8988T (cell line): ENCODE data around the gene CHD9NB.
"Not testable (repeated sequence)": the region's sequence is repeated elsewhere in the genome, so short reads cannot be mapped to it uniquely, and the experiment has no call there.

Experiments
- DNase-seq: peaks from one replicate; pipeline ENCODE4 v3.0.0; 2011

CHD9NB gene

DNA sequence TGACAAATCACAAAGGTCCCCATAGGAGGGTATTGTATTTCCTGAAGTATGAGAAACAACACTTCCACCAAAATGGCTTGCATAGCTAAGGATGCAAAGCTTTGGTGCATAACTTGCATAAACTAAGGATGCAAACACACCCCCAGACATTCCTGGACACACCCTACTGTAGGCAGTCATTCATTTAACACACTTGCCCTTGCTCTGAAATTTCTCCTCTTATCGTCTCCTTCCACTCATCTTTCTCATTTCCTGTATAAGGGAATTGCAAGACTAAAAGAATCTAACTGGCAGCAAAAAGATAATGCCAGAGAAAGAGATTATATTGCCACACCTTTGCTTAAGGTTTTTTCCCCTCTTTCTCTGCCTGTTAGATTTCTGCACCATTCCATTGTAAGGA is 30.4 kb upstream of the CHD9NB start:
- DNase-seq = no peak

DNA sequence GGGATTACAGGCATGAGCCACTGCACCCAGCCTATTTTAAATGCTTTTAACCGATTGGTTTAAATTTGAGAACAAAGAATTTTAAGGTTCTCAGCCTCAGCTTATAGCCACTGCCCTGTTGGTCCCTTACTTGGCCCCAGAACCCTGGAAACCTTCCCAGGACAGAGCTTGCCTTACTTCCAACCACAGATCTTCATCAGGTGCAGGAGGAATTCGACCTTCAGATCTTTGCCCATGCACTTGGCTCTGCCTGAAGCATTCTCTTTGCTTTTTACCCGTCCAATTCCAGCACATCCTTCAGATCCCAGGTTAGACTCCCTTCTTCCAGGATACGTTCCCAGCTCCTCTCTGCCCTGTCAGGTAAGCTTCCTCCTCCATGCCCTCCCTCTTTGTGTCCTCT is 29.8 kb upstream of the CHD9NB start:
- no peak for DNase-seq

DNA sequence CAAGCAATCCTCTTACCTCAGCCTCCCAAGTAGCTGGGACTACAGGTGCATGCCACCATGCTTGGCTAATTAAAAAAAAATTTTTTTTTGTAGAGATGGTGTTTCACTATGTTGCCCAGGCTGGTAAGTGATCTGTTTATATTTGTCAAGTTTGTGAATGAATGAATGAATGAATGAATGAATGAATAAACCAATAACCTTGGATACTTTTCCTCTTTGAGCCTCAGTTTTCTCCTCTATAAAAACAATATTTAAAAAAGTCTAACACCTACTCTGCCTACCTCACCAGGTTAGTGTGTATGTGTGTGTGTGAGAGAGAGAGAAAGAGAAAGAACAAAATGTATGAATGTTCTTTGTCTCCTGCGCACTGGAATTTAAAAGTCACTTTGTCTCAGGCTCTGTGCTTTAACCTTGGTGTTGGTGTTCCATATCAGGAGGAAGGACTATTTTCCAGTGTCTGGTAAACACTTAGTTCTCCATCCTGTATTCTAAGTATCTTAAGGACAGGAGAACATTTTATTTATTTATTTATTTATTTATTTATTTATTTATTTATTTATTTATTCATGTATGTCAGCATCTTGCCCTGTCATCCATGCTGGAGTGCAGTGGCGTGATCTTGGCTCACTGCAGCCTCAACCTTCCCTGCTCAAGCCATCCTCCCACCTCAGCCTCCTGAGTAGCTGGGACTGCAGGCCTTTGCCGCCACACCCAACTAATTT is 29.1 kb upstream of the CHD9NB start:
- no peak for DNase-seq

DNA sequence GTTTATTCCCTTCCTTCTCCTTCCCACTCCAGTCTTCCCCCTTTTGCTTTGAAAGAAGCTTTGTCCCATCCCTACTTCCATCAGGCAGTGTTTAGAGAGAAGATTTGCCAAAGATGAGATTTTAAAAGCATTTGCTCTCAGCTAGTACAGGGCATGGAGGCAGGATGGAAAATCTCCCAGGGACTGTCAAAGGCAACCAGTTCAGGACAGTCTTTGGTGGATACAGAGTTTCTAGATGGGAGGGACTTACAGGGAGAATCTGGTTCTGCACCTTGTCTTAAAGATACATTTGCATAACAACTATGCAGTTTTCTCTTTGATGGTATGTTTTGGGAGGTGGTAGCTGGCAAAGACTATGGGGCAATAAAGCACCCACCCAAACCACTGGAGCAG is 28.3 kb upstream of the CHD9NB start:
- DNase-seq = no peak

DNA sequence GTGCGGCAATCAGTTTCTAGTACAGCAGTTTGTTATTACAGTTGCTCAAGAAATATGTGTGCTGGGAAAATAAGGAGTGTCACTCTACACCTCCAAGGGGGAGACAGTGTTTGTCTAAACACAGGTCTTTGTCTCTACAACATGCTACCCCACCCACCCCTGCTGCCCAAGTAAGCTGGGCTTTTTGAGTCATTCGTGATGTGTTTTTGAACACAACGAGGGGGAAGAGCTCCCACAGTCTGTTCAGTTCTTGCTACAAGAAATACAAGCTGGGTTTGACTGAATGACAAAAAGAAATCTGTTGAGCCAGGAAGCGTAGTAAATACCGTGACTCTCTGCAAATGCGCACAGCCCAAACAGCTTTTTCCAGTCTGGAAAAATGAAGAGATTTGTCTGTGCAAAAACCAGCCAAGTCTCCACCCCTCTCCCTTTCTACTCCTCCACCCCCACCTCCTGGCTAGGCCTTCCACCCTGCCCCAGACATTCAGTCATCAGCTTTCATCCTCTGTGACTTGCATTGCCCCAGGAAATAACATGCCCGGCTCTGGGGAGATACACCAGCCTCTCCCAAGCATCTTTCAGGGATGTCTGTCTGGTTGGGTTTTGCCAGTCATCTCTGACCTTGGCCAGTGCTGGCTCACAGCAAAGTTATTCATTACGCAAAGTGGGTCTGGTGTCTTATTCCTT is 27.8 kb upstream of the CHD9NB start:
- DNase-seq = no peak

DNA sequence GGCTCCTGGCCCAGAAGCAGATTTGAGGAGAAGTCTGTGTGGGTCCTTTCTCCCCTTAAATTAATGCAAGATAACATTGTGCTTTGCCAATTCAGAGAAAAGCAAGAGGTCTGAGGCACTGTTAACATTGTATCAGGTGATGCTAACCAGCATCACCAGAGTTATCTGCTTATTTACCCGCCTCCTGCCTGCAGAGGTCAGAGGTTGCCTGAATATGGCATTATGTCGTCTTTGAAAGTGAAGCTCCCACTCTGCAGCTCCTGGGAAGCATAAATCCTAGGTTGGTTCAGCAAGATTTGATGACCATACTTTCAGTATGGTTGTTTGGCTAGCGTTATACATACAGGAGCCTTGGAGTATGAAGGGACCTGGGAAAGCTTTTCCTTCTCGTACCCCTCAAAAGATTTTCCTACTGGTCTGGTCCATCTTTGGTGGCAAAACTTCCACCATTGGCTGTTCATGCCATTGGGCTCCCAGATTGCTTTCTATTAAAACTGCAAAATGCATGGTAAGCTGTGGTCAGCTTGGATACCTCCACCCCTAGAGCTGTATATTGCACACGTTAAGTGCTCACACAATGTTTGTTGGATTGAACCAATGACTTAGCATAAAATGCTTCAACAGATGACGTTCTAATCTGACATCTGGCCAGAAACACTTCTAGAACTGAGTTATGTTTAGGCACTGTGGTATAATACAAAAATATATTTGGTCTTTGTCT is 26.2 kb upstream of the CHD9NB start:
- DNase-seq = no peak

DNA sequence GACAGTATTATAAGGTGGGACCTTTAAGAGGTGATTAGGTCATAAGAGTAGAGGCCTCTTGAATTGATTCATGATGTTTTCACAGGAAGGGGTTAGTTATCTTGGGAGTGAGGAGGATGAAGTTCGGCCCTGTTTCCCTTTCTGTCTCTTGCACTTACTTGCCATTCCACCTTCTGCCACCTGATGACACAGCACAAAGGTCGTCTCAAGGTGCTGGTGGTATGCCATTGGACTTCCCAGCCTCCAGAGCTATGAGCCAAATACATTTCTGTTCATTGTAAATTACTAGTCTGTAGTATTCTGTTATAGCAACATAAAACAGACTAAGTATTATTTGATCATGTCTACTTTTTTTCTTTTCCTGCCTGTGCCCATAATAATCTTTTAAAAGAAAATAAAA is 25.6 kb upstream of the CHD9NB start:
- DNase-seq = no peak

DNA sequence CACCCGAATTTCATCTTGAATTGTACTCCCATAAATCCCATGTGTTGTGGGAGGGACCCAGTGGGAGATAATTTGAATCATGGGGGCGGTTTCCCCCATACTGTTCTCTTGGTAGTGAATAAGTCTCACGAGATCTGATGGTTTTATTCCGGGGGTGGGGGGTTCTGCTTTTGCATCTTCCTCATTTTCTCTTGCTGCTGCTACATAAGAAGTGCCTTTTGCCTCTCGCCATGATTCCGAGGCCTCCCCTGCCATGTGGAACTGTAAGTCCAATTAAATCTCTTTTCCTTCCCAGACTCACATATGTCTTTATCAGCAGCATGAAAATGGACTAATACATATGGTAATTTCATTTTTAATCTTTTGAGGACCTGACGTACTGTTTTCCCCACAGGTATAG is 22.8 kb upstream of the CHD9NB start:
- DNase-seq = not testable (repeated sequence)

DNA sequence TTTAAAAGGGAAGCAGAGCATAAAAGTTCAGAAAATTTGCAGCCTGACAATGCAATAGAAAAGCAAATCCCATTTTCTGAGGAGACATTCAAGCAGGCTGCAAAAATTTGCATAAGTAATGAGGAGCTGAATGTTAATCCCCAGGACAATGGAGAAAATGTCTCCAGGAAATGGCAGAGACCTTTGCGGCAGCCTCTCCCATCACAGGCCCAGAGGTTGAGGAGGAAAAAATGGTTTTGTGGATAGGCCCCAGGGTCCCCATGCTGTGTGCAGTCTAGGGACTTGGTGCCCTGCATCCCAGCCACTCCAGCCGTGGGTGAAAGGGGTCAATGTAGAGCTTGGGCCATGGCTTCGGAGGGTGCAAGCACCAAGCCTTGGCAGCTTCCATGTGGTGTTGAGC is 21.6 kb upstream of the CHD9NB start:
- not testable (repeated sequence) for DNase-seq

DNA sequence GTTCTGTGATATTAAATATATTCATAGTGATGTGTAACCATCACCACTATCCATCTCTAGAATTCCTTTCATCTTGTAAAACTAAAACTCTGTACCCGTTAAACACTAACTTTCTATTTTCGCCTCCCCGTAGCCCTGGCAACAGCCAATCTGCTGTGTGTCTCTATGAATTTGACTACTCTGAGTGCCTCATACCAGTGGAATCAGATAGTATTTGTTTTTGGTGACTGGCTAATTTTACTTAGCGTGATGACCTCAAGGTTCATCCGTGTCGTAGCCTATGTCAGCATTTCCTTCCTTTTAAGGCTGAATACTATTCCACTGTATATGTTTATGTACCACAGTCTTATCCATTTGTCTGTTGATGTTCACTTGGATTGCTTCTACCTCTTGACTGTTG is 20.3 kb upstream of the CHD9NB start:
- DNase-seq = no peak

DNA sequence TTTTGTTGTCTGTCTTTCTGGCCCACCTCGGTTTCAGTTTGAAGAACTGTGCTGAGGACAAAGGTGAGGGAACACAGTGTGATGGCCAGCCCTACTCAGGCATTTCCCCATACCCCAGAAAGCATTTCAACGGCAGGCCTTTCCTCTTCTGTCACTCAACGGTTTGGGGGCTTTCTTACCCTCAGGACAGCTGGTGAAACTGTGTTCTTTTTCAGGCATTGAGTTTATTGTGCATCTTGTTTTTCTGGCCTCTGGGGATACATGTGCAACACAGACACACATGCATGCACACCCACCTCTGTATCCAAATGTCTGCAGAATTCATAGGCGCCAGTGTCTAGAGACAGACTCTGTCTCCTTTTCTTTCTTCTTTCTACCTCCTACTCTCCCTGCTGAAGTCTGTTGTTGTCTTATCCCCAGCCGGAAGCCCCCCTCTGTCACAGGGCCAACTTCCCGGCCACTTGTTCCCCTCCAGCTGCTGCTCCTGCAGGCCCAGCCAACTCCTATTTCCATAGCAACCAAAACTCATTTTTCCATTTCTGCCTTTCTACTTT is 19.1 kb upstream of the CHD9NB start:
- no peak for DNase-seq

DNA sequence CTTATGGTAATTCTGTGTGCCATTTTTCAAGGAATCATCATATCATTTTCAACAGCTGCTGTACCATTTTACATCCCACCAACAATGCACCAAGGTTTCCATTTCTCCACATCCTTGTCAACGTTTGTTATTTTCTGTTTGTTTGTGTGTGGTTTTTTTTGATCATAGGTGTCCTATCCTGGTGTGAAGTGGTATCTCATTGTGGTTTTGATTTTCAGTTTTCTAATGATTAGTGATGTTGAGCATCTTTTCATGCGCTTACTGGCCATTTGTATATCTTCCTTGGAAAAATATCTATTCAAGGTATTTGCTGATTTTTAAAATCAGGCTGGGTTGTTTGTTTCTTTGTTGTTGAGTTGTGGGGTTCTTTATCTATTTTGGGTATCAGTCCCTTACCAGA is 17.1 kb upstream of the CHD9NB start:
- no peak for DNase-seq

DNA sequence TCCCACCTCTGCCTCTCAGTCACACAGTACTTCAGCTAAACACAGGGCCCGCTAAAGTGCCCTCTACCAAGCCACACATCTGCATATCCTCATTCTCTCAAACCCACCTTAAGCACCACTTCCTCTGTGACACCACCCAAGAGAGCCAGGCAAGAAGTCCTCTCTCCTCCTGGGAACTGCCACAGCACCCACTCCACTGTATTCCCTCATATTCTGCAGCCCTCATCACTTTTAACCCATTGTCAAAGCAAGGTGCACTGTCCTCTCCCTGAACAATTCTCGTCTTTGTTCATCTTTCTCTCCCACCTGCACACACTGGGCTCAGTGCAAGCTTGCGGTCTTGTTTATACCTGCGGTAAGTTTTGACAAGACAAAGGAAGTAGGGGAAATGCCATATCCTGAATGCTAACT is 15.7 kb upstream of the CHD9NB start:
- no peak for DNase-seq

DNA sequence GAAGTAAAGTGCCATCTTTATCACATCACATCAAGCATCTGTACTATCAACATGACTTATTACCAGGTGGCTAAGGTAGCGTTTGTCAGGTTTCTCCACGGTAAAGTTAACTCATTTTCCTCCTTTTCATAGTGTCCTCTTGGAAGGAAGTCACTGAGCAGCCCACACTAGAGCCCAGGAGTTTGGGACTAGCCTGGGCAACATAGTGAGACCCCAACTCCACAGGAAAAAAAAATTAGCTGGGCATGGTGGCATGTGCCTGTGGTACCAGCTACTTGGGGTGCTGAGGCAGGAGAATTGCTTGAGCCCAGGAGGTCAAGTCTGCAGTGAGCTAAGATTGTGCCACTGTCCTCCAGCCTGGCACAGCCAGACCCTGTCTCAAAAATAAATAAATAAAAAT is 15.0 kb upstream of the CHD9NB start:
- DNase-seq = no peak

DNA sequence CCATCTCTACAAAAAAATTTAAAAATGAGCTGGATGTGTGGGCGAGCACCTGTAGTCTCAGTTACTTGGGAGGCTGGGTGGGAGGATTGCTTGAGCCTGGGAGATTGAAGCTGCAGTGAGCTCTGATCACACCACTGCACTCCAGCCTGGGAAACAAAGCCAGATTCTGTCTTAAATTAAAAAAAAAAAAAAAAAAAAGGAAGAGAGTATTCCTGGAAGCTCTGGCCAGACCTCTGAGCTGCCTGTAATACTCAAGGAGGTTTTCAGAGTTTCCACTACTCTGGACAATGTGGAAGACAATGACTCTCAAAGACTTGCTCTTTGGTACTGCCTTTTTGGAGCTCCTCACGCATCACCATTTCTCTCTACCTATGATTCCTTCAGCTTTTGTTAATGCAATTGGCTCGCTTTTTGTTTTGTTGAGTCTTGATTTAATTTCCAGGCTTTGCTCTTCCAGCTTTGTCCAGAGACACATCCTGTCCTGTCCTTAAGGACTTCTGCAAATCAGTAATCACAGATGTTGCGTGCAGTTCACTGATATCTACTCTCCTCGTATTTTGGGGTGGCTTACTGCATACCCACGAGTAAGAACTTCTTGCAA is 12.9 kb upstream of the CHD9NB start:
- DNase-seq = no peak

DNA sequence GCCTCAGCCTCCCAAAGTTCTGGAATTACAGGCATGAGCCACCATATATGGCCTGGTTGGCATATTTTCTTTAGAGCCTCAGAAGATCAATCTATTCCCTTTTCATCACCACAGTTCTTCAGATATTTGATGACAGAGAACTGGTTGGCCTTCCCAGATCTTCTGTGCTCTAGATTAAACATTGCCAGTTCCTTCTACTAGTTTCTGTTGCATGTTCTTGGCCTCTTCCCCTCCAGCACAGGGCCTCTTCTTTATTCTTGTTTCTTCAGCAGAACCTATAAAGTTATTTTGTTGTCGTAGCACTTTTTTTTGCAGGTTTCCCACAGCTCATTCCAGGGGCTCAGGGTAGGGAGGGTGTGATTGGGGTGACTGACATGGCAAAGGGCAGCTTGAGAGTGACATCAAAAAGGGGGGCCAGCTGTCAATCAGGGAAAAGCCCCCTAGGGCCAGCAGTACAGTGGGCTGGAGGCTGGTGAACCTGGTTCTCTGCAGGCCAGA is 11.4 kb upstream of the CHD9NB start:
- DNase-seq = no peak

DNA sequence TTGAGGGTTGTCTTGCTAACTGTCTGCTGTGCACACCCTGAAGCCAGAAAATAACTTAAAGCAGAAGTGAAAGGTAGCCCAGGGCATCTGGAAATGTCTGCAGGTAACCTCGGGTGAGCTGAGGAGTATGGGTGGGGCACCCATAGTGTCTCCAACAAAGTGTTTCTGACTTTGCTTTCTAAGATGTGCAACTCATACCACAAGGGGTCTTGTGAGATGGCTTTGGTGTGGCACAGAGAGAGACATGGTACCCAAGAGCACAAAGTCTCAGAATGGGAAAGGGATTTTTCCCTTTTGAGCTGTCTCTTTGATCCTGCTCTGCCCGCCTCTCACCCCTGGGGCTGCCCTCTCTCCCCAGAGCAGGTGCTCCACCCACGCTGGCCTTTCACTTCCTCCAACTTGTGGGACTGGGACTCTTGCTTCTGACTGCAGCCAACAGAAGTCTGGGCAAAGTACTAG is 9.0 kb upstream of the CHD9NB start:
- no peak for DNase-seq

DNA sequence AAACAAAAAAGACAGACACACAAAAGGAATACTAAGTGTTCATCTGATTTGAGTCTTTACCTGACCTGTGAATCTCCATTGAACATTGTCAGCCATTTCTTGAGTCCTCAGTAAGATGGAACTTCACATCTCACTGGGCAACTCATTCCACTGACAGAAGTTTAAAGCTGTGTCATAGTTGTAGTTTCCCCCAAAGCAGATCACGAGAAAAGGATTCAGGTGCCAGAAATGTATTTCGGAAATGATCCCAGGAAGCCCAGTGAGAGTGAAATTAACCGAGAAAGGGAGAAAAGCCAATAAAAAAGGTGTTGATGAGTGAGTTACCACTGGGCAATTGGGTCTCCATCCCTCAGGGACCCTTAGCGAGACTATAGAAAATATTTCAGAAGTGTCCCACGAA is 8.6 kb upstream of the CHD9NB start:
- no peak for DNase-seq

DNA sequence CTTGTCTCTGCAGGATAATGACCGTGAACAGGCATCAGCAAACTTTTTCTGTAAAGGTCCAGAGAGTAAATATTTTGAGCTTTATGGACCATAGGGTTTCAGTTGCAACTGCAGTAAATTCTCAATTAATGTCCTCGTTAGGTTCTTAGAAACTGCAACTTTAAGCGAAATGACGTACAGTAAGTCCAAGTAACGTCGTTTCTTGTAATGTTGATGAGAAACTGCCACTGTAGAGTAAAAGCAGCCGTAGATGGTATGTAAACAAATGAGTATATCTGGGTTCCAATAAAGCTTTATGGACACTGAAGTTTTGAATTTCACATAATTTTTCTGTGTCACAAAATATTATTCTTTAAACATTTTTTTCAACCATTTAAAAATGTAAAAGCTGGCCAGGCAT is 7.0 kb upstream of the CHD9NB start:
- DNase-seq = no peak

DNA sequence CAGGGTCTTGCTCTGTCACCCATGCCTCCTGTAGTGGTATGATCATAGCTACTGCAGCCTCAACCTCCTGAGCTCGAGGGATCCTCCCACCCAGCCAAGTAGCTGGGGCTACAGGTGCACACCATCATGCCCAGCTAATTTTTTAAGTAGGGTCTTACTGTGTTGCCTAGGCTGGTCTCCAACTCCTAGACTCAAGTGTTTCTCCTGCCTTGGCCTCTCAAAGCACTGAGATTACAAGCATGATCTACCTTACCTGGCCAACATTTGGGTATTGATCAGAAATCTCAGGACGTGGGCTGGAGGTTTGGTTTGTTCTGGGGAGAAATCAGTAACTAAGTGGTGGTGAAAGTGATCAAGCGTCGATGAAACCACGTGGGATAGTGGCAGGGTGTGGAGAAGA is 6.2 kb upstream of the CHD9NB start:
- no peak for DNase-seq

DNA sequence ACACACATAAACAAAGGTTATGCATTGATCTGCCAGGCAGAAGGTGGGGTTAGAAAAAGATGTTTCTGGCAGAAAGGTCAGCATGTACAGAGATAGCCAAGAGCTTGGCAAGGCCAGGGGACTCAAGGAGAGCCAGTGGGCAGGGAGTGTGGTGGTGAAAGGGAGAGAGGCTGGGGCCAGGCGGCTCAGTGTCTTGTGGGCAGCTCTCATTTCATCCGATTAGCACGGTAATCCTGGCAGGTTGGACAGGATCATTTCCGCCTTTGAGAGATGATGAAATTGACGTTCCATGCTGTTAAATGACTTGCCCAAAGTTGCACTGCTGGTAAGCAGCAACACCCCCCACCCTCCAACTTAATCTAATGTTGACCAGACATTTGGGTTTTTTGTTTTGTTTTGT is 5.7 kb upstream of the CHD9NB start:
- no peak for DNase-seq

DNA sequence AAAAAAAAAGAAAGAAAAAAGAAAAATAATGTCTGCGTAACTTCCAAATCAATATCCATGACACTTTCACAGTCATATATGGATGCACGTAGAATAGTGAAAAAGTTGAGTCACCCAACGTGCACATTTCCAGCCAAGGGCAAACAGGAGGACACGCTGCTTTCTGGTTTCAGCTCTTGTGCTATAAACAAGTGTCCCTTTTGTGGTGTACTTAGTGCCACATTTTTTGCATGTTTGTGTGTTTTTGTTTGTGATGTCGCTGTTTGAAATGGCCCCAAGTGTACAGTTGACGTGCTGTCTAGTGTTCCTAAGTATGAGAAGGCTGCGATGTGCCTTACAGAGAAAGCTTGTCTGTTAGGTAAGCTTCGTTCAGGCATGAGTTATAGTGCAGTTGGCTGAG is 5.0 kb upstream of the CHD9NB start:
- no peak for DNase-seq

DNA sequence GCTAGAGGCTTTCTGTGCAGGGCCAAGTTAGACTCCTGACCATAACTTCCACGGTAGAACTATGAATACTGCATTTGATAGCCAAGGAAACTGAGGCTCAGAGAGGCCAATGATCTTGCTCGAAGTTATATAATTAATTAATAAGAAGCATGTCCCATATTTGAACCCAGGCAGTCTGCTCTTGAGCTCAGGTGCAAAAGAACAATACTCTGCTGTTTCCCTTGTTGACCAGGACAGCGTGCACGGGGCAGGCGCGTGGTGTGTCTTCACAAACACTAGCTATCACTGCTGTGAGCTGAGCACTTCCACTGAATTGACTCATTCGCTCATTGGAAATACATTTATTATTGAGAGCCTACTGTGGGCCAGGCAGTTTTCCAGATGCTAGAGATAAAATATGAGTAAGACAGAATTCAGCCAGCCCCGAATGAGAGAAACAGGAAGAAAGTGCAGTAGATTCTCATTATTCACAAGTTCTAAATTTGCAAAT is 3.7 kb upstream of the CHD9NB start:
- no peak for DNase-seq
